NCI-H1694 (cell line): ENCODE data around the gene ZWILCH.
"Not testable (repeated sequence)": the region's sequence is repeated elsewhere in the genome, so short reads cannot be mapped to it uniquely, and the experiment has no call there.

Source experiments
- DNase-seq: peaks from one replicate; lab custom pipeline; 2025; lab: John Stamatoyannopoulos, UW

ZWILCH gene

GRCh38 chr15:66488525-66488924, 16.6 kb upstream of the ZWILCH start:
- DNase-seq, result no peak

GRCh38 chr15:66489179-66489791, 15.8 kb upstream of the ZWILCH start:
- DNase-seq, result no peak

GRCh38 chr15:66491846-66492245, 13.3 kb upstream of the ZWILCH start:
- DNase-seq, result no peak

GRCh38 chr15:66494262-66494661, 10.9 kb upstream of the ZWILCH start:
- no peak for DNase-seq

- DNase-seq, result no peak
Observed at GRCh38 chr15:66496951-66497501, 8.1 kb upstream of the ZWILCH start.

GRCh38 chr15:66497502-66498455, 7.3 kb upstream of the ZWILCH start, which contains the start of gene SNAPC5:
Gene SNAPC5, minus strand, starts transcription at chr15:66497762. Its CDS starts 31 bp downstream, at chr15:66497731.
- peak; percentile 67 for DNase-seq

GRCh38 chr15:66498501-66499386, 6.4 kb upstream of the ZWILCH start:
- peak; percentile 6 for DNase-seq

GRCh38 chr15:66500346-66500745, 4.8 kb upstream of the ZWILCH start:
- not testable (repeated sequence) for DNase-seq

- no peak for DNase-seq
Observed at GRCh38 chr15:66502491-66502890, 2.6 kb upstream of the ZWILCH start.

- not testable (repeated sequence) for DNase-seq
Observed at GRCh38 chr15:66503041-66503648, 2.0 kb upstream of the ZWILCH start.

- no peak for DNase-seq
Observed at GRCh38 chr15:66503780-66504562, 1.2 kb upstream of the ZWILCH start.

- no peak for DNase-seq
Observed at GRCh38 chr15:66505430-66505811, 295 bp downstream of the ZWILCH start.

GRCh38 chr15:66505818-66506217, 692 bp downstream of the ZWILCH start:
- DNase-seq, result no peak

GRCh38 chr15:66508293-66508883, 3.3 kb downstream of the ZWILCH start:
- DNase-seq, result no peak

- DNase-seq, result no peak
Observed at GRCh38 chr15:66514586-66514985, 9.5 kb downstream of the ZWILCH start.

GRCh38 chr15:66515901-66516322, 10.8 kb downstream of the ZWILCH start:
- no peak for DNase-seq

- DNase-seq, result no peak
Observed at GRCh38 chr15:66523926-66524325, 18.8 kb downstream of the ZWILCH start.

- no peak for DNase-seq
Observed at GRCh38 chr15:66524838-66525237, 19.7 kb downstream of the ZWILCH start.

- DNase-seq, result no peak
Observed at GRCh38 chr15:66535056-66535455, 29.9 kb downstream of the ZWILCH start.

- DNase-seq, result no peak
Observed at GRCh38 chr15:66542896-66543295, 37.8 kb downstream of the ZWILCH start.
